ENCODE results near the gene FBH1.
"Not testable (repeated sequence)": the region's sequence is repeated elsewhere in the genome, so short reads cannot be mapped to it uniquely, and the experiment has no call there.

The FBH1 gene

DNA sequence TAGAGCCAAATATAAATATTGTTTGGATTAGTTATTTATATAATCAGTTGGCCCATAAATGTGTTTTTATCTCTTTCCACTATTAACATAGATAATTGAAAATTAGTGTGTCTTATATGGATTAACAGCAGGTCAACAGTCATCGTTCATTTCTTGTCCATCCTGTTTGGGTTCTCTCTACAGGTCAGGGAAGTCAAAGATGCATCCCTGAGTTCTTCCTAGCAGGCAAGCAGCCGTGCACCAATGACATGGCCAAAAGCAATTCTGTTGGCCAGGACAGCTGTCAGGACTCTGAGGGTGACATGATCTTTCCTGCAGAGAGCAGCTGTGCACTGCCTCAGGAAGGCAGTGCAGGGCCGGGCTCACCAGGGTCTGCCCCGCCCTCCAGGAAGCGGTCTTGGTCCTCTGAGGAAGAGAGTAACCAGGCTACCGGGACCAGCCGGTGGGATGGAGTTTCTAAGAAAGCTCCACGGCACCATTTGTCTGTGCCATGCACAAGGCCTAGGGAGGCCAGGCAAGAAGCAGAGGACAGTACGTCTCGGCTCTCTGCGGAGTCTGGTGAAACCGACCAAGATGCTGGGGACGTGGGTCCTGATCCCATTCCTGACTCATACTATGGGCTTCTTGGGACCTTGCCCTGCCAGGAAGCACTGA, 15.9 kb downstream of the FBH1 start:
- DNase-seq = no peak

DNA sequence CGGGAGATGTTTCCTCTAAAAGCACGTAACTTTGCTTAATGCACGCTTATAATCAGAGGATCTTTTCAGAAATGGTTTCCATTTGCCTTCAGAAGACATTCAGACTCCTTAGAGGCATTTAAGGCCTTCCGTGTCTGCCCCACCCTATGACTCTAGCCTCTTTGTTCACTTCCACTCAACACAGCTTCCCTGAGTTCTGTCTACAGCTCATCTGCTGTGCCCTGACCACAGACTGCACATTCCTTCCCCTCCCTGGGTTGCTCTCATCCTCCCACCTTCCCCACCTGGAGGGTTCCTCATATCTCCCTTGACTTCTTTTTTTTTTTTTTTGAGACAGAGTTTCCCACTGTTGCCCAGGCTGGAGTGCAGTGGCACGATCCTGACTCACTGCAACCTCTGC, 16.6 kb downstream of the FBH1 start:
- no peak for DNase-seq

DNA sequence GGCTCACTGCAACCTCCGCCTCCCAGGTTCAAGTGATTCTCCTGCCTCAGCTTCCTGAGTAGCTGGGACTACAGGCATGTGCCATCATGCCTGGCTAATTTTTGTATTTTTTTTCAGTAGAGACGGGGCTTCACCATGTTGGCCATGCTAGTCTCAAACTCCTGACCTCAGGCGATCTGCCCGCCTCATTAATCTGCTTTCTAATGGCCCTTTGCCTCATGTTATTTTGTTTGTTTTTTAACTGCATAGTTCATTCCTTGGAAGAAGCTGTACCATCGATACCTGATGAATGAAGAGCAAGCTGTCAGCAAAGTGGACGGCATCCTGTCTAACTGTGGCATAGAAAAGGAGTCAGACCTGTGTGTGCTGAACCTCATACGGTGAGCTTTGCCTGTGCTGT, 18.6 kb downstream of the FBH1 start:
- DNase-seq = not testable (repeated sequence)

DNA sequence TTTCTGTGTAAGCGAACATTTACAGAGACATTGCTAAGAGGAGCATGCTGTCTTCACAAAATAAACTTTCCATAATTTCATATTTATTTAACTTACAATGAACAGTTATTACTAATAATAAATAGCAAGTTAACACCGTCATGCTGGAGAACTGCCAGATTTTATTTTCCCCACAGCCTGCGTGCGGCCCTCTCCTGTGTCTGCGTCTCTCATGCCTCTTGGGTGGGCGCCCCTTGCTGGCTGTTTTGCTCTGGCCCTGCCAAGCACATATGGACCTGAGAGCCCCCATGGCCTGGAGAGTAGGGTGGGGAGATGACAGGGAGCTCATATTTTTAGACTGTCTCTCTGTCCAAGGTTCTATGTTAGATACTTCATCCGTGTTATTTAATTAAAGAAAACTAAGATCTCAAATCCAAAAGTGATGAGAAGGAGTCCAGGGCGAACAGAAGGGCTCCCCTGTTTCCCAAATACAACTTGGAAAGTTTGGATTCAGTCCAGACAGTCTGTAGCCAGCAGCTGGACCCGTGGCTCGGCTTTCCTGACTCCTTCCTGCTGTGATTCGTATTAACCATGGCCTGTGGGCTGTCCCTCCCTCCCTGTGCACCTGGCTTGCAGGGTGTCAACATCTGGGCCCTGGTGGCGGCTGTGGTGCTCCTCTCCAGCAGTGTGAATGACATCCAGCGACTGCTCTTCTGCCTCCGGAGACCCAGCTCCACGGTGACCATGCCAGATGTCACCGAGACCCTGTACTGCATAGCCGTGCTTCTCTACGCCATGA, 20.5 kb downstream of the FBH1 start:
- DNase-seq = no peak

DNA sequence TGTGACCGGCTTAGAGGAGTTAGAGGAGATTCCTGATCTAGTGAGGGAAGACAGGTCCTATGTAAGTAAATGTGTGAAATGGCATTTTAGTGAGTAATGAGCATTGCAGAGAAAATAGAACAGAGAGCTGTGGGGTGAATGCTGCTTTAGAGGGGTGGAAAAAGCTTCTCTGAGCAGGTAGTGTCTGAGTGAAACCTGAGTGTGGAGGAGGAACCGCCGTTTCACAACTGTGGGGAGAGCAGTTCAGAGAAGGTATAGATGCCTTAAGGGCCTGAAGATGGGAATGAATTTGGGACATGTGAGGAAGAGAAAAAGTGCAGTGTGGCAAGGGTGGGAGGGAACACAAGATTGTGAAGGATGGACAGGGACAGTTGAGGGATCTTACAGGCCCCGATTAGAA, 21.6 kb downstream of the FBH1 start:
- DNase-seq = no peak

DNA sequence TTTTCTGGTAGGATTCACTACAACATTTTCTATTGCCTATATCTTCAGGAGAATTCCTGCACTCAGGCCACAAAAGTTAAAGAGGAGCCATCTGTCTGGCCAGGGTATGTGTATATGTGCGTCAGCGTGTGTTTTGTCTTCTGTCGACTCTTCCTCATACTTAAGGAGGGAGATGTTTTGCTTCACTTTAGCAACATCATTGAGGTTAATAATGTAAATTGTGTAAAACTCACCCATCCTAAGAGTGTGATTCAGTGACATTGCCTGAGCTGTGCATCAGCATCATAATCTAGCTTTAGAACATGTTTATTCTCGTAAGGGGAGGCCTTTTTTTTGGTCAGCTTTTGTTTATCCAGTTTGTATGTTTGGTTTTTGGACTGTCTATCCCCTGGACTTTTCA, 23.7 kb downstream of the FBH1 start:
- DNase-seq = no peak

DNA sequence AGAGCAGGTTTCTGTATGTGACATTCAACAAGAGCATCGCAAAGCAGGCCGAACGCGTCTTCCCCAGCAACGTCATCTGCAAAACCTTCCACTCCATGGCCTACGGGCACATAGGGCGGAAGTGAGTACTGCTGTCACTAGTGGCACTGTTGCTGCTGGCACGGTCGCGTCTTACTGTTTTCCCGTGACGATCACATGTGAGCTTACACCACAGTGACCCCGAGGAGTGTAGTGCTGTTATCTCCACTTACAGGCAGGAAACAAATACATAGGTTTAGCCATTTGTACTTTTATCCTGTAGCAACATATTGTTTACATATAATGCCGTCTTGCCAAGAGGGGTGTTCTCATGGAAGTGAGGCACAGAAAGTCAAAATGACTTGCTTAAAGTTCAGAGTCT, 25.4 kb downstream of the FBH1 start:
- DNase-seq = no peak

DNA sequence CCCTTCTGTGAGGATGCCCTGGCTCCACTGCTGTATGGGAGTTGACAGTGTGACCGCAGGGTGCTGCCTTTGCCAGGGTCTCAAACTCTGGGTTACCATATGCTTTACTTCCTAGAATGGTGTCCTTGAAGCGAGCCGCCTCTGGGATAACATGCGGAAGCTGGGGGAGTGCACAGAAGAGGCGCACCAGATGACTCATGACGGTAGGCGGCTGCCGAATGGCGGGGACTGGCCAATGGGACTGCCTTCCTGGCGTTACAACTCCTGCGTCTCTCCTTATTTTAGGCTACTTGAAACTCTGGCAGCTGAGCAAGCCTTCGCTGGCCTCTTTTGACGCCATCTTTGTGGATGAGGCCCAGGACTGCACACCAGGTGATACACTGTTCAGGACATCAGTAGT, 27.3 kb downstream of the FBH1 start:
- no peak for DNase-seq

DNA sequence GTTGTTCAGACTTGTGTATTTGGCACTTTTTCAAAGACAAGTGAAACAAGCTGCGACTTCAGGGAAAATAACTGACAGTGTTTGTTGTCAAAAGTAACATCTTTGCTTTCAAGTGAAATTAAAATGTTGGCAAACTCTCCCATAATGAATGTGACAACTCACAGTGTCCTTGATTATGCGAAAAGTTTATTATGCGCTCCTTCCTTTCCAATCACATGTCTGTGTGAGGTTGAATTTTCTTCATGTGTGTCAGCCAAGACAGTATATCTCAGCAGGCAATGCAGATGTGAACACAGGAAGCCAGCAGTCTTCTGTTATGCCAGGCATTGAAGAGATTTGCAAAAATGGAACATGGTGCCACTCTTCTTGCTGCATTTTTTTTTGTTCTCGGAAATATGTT, 28.7 kb downstream of the FBH1 start:
- no peak for DNase-seq

DNA sequence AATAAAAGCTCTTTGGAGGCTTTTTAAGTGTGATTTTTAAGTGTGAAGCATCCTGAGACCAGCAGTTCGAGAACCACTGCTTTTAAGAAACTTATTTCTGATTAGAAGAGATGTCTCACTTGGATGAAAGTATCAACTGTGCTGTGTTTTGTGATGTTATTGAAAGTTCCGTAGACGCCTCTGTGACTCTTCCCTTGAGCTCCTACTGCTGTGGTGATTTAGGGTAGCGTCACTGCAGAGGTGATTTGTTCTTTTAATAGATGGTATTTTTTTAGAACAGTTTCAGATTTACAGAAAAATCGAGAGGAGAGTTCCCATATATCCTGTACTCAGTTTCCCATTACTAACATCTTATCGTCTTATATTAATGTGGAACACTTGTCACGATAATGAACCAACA, 29.5 kb downstream of the FBH1 start:
- DNase-seq = no peak

DNA sequence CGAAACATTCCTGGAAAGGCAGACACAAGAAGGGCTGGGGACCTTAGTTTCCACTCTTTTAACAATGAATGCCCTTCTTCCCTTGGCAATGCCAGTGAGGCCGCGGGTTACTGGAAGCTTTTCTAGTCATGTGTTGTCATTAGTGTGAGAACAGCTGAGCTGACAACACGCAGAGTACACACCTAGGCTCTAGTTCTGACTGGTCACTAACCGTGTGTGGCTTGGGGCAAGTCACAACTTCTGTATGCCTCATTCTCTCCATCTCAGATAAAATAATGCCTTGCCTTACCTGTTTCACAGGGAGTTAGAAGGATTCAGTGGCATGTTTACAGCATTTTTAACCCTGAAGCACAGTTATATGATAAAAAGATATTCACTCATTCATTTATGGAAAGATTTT, 31.7 kb downstream of the FBH1 start:
- no peak for DNase-seq

DNA sequence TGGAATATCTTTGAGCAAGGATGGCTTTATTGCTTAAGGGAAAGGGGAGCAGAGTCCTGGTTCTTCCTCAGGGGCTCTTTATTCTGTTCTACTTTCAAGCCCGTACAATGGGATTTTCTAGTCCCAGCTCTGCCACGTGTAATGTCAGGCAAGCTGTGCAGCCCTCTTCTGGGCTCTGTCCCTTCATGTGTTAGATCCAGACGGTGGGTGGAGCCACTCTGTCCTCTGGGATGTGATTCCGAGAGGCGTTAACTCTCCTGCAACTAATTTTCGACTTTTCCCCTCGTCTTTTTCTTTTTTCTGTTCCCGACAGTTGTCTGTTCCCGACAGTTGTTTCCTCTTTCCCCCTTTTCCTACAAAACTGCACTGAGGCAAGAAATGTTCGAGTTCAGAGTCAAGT, 34.8 kb downstream of the FBH1 start:
- no peak for DNase-seq

DNA sequence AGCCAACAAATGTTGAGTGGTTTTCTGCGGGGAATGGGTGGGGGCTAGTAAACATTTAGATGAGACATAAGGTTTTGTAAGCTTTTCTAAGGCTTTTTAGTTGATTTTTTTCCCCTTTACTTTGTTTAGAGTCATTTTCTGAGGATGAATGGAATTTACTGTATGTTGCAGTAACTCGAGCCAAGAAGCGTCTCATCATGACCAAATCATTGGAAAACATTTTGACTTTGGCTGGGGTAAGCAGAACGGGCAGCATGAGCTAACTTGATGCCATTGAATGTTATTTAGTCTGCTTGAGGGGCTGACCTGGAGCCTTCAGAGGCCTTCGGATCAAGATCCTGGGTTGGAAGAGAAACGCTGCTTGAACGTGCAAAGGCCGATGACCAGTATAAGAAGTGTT, 37.3 kb downstream of the FBH1 start:
- no peak for DNase-seq

DNA sequence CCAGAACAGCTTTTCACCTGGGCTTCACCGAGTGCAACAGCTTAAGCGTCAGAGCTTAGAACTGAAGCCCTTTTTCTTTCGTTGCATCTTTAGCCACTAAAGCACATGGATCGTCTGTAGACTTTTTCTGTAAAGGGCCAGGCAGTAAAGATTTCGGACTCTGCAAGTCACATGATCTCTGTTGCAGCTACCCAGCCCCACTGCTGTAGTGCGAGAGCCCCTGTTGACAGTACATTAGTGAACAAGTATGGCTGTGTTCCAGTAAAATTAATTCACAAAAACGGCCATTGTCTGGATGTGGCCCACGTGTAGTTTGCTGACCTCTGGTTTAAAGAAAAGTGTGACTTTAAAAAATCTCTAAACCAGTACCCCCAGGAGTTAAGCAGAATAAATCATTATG, 39.4 kb downstream of the FBH1 start:
- no peak for DNase-seq

DNA sequence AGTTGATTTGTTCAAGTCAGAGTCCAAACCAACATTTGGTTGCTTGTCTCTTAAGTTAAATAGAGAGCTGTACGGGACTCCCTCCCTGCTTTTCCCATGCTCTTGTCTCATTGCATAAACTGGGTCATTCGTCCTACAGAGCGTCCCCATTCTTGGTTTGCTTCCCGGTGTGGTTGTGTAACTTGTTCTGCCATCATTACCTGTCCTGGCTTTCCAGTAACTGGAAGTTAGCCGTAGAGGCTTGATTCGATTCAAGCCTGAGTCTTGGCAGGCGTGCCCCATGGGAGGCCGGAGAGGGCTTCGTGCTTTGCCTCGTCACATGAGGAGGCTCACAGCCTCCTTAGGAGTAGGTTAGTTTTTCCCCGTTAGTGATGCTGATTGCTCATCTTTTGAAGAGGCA, 40.2 kb downstream of the FBH1 start:
- DNase-seq = no peak

DNA sequence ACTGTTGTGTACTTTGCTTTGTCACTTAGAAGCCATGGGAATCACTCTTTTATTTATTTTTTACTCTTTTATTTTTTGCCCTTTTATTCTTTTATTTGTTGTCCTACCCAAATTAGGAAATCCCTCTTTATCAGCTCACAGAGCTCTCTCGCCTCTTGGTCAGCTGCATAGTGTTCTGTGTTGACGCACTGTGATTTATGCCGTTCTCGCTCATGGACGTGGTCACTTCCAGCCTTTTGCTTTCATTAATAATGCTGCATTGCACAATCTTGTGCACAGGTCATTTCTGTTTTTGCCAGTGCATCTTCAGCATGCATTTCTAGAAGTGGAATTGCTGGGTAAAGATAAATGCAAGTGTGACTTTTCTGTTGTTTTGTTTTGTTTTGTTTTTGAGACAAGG, 42.3 kb downstream of the FBH1 start:
- DNase-seq = no peak

DNA sequence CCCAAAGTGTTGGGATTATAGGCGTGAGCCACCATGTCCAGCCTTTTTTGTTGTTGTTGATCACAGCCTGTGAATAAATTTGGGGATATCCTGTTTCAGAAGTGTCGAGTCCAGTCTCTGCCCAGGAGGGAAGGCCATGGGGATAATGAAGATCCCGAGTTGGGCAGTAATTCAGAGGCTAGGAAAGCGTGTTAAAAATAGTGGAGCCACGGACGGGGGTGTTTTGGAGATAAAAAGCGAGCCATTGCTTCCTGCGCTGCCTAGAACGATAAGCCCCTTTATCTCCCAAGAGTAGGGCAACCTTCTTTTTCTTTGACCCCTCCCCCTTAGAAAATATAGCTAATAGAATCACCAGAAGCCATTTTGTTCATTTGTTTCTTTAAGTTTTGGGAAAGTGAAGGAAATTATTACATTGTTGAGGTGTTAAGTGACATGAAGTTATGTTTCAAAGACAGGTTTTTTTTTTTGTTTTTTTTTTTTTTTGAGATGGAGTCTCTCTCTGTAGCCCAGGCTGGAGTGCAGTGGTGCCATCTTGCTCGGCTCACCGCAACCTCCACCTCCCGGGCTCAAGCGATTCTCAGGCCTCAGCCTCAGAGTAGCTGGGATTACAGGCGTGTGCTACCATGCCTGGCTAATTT, 44.0 kb downstream of the FBH1 start:
- DNase-seq = no peak

DNA sequence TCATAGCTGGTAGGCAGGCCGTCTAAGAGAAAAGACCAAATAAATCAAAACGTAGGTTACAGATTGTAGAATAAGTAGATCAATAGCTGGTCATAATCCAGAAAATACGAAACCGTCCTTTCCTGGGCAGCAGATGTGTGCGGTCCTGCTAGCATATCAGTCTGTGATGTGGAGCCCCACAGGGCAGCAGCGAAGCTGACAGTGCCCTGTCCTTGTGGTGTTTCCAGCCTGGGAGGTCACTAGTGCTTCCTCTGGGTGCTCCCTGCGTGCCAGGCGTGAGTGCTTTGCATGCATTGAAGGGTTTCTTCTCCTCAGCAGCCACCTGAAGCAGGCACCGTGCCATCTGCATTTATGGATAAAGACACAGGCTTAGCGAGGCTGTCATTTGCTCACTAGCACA, 45.6 kb downstream of the FBH1 start:
- no peak for DNase-seq

DNA sequence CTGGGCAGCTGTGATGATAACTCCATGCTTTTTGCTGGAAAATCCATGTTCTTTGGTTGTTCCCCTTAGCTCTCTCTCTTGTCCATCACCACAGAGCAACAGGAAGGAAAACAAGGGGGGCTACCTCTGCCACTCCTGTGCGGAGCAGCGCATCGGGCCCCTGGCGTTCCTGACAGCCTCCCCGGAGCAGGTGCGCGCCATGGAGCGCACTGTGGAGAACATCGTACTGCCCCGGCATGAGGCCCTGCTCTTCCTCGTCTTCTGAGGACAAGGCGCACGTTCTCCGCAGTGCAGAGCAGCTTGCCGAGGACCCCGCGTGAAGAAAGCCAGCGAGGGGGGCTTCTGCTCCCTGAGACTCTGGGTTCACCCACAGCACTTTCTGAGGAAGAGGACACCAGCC, 47.0 kb downstream of the FBH1 start:
- no peak for DNase-seq

DNA sequence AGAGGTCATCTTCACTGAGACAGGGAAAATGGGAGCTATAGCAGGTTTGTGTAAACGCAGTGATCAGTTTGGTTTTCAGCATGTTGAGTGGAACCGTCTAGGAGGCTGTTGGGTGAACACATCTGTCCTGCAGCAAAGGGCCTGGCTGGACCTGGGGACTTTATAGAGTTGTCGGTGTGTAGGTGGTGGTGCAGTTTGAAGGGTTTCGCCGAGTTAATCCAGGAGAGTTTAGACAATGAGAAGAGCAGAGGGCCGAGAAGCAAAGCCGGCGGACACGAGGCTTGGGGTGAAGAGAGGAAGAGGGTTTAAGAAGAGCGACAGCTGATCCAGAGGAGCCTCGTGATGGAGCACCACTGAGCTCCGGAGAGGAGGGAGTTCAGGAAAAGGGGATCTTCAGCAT, 48.2 kb downstream of the FBH1 start:
- no peak for DNase-seq

DNA sequence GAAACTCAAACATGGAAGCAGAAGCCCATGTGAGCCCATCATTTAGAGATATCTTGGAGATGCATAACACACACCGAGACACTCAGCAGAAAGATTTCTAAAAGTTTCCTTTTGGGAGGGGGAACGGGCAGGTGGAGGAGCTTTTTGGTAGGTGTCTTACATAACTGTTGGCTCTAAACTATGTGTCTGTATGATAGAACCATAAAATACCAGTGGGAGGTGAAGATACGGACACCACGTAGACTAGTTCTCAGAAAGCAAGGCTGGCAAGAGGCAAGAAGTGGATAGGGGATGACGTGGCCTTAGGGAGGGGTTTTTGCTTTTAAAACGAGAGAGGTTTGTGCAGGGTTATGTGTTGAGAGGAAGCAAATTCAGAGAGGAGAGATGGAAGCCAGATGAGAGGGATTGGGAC, 50.8 kb downstream of the FBH1 start:
- no peak for DNase-seq

DNA sequence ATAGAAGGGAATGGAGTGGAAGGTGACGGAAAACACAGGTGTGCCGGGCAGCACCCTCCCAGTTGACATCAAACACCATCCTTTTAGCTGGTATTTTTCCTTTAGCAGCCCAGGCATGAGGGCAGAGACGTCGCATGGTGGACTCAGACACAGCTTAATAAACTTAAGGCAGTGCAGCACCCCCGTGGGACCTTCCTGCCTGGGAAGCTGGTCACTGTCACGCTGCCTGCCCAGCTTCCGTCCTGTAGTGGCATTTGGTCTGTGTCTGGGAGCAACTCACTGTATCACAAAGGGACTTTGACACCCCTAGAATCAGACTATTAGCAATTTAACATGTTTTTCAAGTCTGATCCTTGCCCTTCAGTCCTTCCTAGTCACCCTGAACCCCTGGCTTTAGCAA, 51.5 kb downstream of the FBH1 start:
- no peak for DNase-seq

DNA sequence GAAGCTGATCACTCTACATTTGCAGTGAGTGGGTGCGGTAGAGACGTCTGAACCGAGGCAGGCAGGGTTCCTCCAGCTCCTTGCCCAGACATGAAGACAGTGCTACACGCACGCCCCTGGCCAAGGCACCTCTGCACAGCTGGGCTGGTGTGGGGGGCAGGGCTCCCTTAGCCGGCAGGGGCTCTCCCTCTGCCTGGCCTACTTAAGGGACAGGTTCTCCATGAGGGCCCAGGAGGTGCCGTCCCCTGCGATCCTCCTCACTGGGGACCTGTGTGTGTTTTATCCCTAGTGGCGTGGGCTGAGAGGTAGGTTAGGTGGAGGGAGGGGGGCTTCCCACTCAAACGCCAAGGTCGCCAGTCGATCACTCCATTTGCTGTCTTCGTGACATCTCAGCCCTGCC, 52.0 kb downstream of the FBH1 start:
- DNase-seq = no peak

DNA sequence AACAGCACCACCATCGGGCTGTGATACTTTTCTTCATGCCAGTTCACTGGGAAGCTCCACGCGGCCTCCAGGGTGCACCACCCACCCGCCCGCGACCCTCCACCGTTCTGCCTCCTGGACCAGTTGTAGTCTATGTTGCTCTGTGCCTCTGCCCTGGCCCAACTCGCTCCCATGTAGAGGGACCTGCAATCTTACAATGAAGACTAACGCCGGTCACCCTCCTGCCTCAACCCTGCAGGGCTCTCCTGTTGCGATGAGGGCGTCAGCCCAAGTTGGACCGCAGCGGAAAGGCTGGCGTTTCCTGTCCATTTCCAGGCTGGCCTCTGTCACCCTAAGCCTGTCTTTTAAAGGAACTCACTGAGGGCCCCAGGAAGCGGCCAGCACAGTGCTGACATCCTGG, 52.4 kb downstream of the FBH1 start:
- DNase-seq = no peak

DNA sequence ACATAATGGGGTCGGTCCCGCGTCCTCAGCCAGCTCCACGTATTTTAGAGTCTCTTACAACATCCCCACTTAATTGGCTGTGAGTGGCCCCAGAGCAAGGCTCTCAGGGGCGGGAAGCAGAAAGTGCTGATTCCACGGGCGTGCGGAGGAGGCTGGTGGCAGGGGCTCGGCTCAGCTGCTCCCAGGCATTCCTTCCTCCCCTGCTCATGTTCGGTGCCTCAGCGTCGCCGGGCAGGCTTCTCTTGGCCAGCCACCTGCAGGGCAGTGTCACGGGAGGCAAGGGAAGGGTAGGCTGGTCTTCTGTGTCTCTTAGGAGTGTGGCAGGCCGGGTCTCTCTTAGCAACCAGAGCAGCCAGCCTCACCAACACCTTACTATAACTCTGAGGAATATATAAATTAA, 53.5 kb downstream of the FBH1 start:
- no peak for DNase-seq

All from activated naive CD4-positive, alpha-beta T cell (primary cell).